GM12878 (cell line): ENCODE data around the gene CEP131. TPM values are rescaled to one million over a fixed set of nuclear protein-coding genes. Genes with fewer than 3 reads are reported as not detected.

Experiments
- ATAC-seq: fragments of 200-7000 bp; cut with Tn5 transposase; 3 replicates; pipeline ENCODE4 v1.9.1; 2020; ENCODE audit warnings: mild to moderate bottlenecking, moderate library complexity
- BruUV-seq: library from RNA; stranded (reverse); fragments of 400-500 nt; replicated peaks from 2 replicates; lab custom pipeline; 2021; lab: Mats Ljungman, UMichigan
- CTCF ChIA-PET: fragments of 300-600 bp; sonication (Branson Sonifier 250); formaldehyde crosslinking; extraction: SDS; loops from one replicate; lab custom pipeline; 2021; ENCODE audit warnings: inconsistent platforms; lab: Yijun Ruan, JAX
- POLR2A ChIA-PET: fragments of 350-600 bp; formaldehyde crosslinking; extraction: SDS; loops from one replicate; lab custom pipeline; 2021; ENCODE audit warnings: inconsistent platforms; lab: Charles Lee
- RAD21 ChIA-PET: fragments of 300-600 bp; sonication (Branson Sonifier 250); formaldehyde crosslinking; loops from one replicate; lab custom pipeline; 2023; ENCODE audit warnings: antibody characterized with exemption; ENCODE audit not compliant: unreplicated experiment; lab: Charles Lee
- SMC1A ChIA-PET: fragments of 300-600 bp; sonication (Branson Sonifier 250); formaldehyde crosslinking; loops from one replicate; lab custom pipeline; 2023; ENCODE audit not compliant: unreplicated experiment, uncharacterized antibody; lab: Charles Lee
- DNase-seq: peaks from one replicate; pipeline ENCODE4 v3.0.0-alpha.2; 2011; ENCODE audit warnings: low read depth, low spot score
- FAIRE-seq: peaks from 3 replicates; lab custom pipeline; 2011; peaks lifted over from hg19 to GRCh38; lab: Jason Lieb, UNC
- H2AFZ ChIP-seq: 2 replicates; pipeline ENCODE4 v1.6.0; 2011; ENCODE audit warnings: low read depth, low read length, control low read depth; ENCODE audit not compliant: control insufficient read depth
- H3K27ac ChIP-seq: 2 replicates; pipeline ENCODE4 v1.5.1; 2011; ENCODE audit warnings: control low read depth; ENCODE audit not compliant: control insufficient read depth, insufficient read depth
- H3K27me3 ChIP-seq, 2 experiments: replicated peaks in 1 of 2; 2 replicates each; pipeline versions ENCODE4 v1.6.0 to v1.6.1; 2011; ENCODE audit warnings: low read length in 1 of 2; ENCODE audit not compliant: control insufficient read depth in 2 of 2, insufficient read depth in 2 of 2
- H3K36me3 ChIP-seq, 2 experiments: 2 replicates each; pipeline ENCODE4 v1.5.1; 2011; ENCODE audit warnings: low read length in 1 of 2; ENCODE audit not compliant: control insufficient read depth in 2 of 2, insufficient read depth in 2 of 2
- H3K4me1 ChIP-seq: 2 replicates; pipeline ENCODE4 v1.6.1; 2011; ENCODE audit warnings: mild to moderate bottlenecking, low read length, moderate library complexity, mixed read lengths; ENCODE audit not compliant: control insufficient read depth, insufficient read depth
- H3K4me2 ChIP-seq: 2 replicates; pipeline ENCODE4 v1.6.0; 2011; ENCODE audit warnings: control low read depth; ENCODE audit not compliant: control insufficient read depth, insufficient read depth
- H3K4me3 ChIP-seq: fragments of 200-600 bp; sonication (generic); 2 replicates; pipeline ENCODE4 v1.5.1; 2016
- H3K79me2 ChIP-seq: 2 replicates; pipeline ENCODE4 v1.6.0; 2011; ENCODE audit warnings: low read length; ENCODE audit not compliant: control insufficient read depth, insufficient read depth
- H3K9ac ChIP-seq: 2 replicates; pipeline ENCODE4 v1.8.0; 2011; ENCODE audit warnings: low read length, control low read depth, mixed read lengths; ENCODE audit not compliant: control insufficient read depth, insufficient read depth
- H3K9me3 ChIP-seq: replicated peaks from 3 replicates; pipeline ENCODE4 v1.5.1; 2011; ENCODE audit warnings: mild to moderate bottlenecking, low read length; ENCODE audit not compliant: control insufficient read depth, insufficient read depth
- H4K20me1 ChIP-seq: 2 replicates; pipeline ENCODE4 v1.6.0; 2011; ENCODE audit not compliant: control insufficient read depth, insufficient read depth
- BCLAF1 ChIP-seq: fragments of 450-650 bp; IDR thresholded peaks from 2 replicates; pipeline ENCODE4 v1.6.1; 2017; ENCODE audit warnings: antibody characterized with exemption, mild to moderate bottlenecking, moderate library complexity
- HSF1 ChIP-seq: fragments of 150-350 bp; IDR thresholded peaks from 2 replicates; pipeline ENCODE4 v1.6.1; 2014; ENCODE audit warnings: mild to moderate bottlenecking, low read depth, low read length
- KDM1A ChIP-seq: fragments of 200-600 bp; sonication (generic); IDR thresholded peaks from 2 replicates; pipeline ENCODE4 v1.6.1; 2016; ENCODE audit warnings: borderline replicate concordance
- RFX5 ChIP-seq: IDR thresholded peaks from 2 replicates; pipeline ENCODE4 v1.6.1; 2011; ENCODE audit warnings: low read depth, low read length, improper control_type of control experiment
- RUNX3 ChIP-seq: IDR thresholded peaks from 2 replicates; pipeline ENCODE4 v1.6.1; 2012; ENCODE audit warnings: low read length, inconsistent platforms
- TAF1 ChIP-seq: IDR thresholded peaks from 2 replicates; pipeline ENCODE4 v1.6.1; 2011; ENCODE audit warnings: mild to moderate bottlenecking, low read depth, low read length, borderline replicate concordance
- WRNIP1 ChIP-seq: IDR thresholded peaks from 2 replicates; pipeline ENCODE4 v1.6.1; 2011; ENCODE audit warnings: low read depth, low read length, improper control_type of control experiment, borderline replicate concordance
- WGBS: methylation state at CpG from one replicate; pipeline ENCODE4 v1.1.6; 2016; ENCODE audit warnings: low lambda C conversion rate; ENCODE audit not compliant: insufficient replicate concordance, insufficient coverage; ENCODE audit errors: missing lambda C conversion rate; 5-methylcytosine and 5-hydroxymethylcytosine counted together
- in situ Hi-C: fragments of 300-500 bp; cut with MboI; formaldehyde crosslinking; loops from 9 replicates; pipeline ENCODE4 v1.14.3; 2018; ENCODE audit warnings: mixed read lengths
- intact Hi-C: fragments of 100-400 bp; cut with micrococcal nuclease; formaldehyde crosslinking; loops from one replicate; pipeline ENCODE4 v1.14.2; 2022; ENCODE audit not compliant: unreplicated experiment
- polyA plus RNA-seq, 11 experiments: library from polyadenylated mRNA; depleted of rRNA in 4 of 11; unstranded in 6 of 11; stranded (reverse) in 5 of 11; fragments of >200 nt; fragmentation: Nextera tagmentation in 4 of 11; fragmentation: Illumina TruSeq in 1 of 11; extraction: Ambion mirVana in 4 of 11; extraction: Trizol in 1 of 11; gene quantifications; 1 replicate in 1 of 11; 2 replicates in 10 of 11; pipeline versions ENCODE4 v1.2.1 to v1.2.3, GENCODE V29; 2011 to 2016; ENCODE audit warnings: inconsistent platforms in 2 of 11, missing spikeins in 2 of 11, low read depth in 1 of 11
- total RNA-seq, 4 experiments: library from RNA; depleted of rRNA in 3 of 4; stranded (reverse); fragments of >200 nt in 3 of 4; fragmentation: Illumina TruSeq in 1 of 4; extraction: Trizol in 1 of 4; gene quantifications; 2 replicates each; pipeline versions ENCODE4 v1.2.1 to v1.2.3, GENCODE V29; 2013 to 2021

Gene CEP131
- total and polyA plus RNA-seq, 10 of the 15 experiments (the other 5 are each of a cell fraction or from before 2014, with no cell fraction given), result 0.05 to 17.3 (median 6.7) TPM

GRCh38 chr17:81188491-81188840 lies 34.3 kb downstream of the CEP131 start:
- no peaks in the 10 kb centered on the region for H3K9me3 ChIP-seq
- ATAC-seq, result no peak
- ChIA-PET POLR2A (no interaction called here), RAD21 (no interaction called here), SMC1A (no interaction called here), CTCF (no interaction called here)
- no peaks in the 10 kb centered on the region for H3K79me2 ChIP-seq
- intact Hi-C loops, result no loop called here
- no peak overlapping the region for H2AFZ ChIP-seq
- no peak overlapping the region for H3K27ac ChIP-seq
- no peaks in the 10 kb centered on the region for H3K4me1 ChIP-seq
- H3K4me3 ChIP-seq, result no peak overlapping the region
- no peak overlapping the region for H3K9ac ChIP-seq
- BruUV-seq, result no TSS peak
- H3K27me3 ChIP-seq, result no peaks in the 10 kb centered on the region
- in situ Hi-C loops, result no loop called here
- FAIRE-seq, result no peak
- no peak overlapping the region for H3K4me2 ChIP-seq
- no peaks in the 10 kb centered on the region; a peak in 2 of 4 replicates for H3K36me3 ChIP-seq
- 86% methylated on average over 11 of the region's 12 CpGs for WGBS
- DNase-seq, result no peak
- no peak for TF ChIP-seq TAF1
- no peak for TF ChIP-seq BCLAF1
- TF ChIP-seq HSF1, result no peak
- no peak for TF ChIP-seq KDM1A
- TF ChIP-seq RFX5, result no peak
- no peak for TF ChIP-seq RUNX3
- TF ChIP-seq WRNIP1, result no peak
- H4K20me1 ChIP-seq, result no peaks in the 10 kb centered on the region
